Glomerular visceral epithelial cell (primary cell): ENCODE measurements around the gene CHAMP1.

Experiments used
- DNase-seq: peaks from one replicate; pipeline ENCODE4 v3.0.0-alpha.2; 2016; ENCODE audit errors: extremely low spot score

CHAMP1 gene

DNA sequence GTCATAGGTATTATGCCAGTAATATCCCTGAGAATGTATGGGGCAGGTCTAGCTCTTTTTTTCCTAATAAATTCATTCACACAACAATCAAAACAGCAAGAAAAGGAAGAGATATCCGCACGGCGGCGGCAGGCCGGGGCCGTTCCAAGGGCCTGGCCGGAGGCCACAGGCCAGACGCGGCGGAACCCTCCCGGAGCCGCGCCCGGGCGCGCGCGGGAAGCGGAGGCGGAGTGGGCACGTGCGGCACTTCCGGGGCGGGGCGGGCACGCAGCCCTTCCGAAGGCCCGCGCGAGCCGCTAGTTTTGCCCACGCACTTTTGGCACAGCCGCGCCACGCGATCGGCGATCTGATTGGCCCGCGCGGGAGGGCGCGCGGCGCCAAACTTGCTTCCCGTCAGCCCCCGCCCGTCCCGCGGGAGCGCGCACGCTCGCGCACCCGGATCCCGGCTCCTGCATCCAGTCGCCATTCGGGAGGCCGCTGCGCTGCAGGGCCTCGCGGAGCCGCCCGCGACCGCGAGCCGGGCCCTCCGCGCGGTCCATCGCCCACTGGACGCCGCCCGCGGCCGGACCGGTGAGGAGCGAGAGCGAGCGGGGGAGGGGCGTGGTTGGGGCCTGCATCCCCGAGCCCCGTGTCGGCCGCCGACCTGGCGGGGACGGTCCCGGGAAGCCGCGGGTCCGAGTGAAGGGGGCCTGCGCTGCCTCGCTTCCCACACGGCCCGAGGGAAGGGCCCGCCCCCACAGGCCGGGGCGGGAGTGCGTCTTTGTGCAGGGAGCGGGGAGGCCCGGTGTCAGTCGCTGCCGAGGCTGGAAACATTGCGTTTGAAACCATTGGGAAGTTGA lies at the start of gene CHAMP1:
CHAMP1 (plus strand) TSS at position 430 of the 839 bp plus-strand sequence. CDS start 9,340 bp downstream, outside the sequence.
- peak; percentile 97 for DNase-seq

DNA sequence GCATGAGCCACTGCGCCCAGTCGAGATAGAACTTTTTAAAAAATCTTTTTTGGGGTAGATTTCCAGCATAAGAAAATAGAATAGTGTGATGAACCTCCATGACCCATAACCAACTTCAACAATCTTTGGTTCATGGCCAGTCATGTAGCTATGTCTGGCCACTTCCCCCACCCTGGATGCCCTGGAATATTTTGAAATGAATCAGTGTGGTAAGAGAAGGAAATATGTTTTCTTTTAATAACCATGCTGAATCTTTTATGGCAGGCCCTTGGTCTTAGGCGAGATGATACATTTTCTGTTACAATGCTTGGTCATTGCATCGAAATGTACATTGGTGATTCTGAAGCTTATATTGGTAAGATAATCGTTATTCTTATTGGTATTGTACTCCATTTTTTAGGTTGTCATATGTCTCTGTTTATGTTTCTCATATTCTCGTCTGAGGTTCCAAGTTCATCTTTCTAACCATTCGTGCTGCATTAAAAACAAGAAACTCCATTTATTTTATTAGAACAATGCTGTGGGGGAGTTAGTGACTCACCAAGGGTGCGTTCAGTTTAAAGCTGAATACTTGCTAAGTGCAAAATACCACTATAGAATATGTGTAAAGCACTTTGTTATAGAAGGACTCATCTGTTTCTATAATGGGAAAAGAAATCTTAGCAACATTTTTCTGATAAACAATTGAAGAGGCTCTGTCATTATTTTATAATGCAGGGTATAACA lies 49.3 kb upstream of the CHAMP1 start:
- DNase-seq: no peak

DNA sequence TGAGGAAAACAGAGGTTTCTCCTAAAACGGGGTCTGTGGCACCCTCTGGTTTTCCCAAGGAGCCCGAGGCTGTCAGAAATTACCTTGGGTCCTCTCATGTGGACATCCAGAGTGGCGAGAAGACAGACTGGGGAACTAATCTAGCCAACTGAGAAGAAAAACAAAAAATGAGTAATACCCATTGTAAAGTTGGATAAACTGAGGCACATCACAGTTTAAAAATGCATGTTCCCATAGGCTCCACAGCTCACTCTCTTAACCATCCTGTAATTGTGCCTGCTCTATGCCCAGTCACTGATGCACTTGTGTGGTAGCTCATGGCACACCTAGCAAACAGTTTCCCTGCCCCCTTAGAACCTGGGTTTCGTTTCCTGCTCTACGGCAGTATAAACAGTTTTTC lies 48.1 kb upstream of the CHAMP1 start:
- no peak for DNase-seq

GRCh38 chr13:114268344-114269280 lies 45.7 kb upstream of the CHAMP1 start:
- no peak for DNase-seq

DNA sequence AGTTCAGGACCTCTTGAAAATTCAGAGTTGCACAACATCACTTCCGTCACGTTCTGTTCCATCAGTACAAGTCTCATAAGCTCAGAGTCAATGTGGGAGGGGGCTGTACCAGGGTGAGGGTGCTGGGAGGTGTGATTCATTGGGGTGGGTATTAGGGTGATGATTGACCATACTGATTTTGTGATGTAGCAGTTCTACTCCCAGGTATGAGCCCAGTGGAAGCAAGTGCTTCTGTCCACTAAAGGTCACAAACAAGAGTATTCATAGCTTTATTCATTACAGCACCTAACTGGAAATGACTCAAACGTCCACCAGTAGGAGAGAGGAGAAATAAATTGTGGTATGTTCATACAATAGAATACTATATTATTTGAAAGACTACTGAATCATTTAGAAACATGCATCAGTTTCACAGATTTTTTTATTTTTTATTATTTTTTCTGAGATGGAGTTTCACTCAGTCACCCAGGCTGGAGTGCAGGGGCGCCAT lies 45.0 kb upstream of the CHAMP1 start:
- no peak for DNase-seq

- no peak for DNase-seq
These were observed 41.3 kb upstream of the CHAMP1 start for GRCh38 chr13:114272977-114273376.

- no peak for DNase-seq
These were observed 39.0 kb upstream of the CHAMP1 start for GRCh38 chr13:114275304-114275703.

- no peak for DNase-seq
These were observed 35.2 kb upstream of the CHAMP1 start for GRCh38 chr13:114279146-114279545.

- no peak for DNase-seq
These were observed 34.4 kb upstream of the CHAMP1 start for GRCh38 chr13:114279758-114280355.

DNA sequence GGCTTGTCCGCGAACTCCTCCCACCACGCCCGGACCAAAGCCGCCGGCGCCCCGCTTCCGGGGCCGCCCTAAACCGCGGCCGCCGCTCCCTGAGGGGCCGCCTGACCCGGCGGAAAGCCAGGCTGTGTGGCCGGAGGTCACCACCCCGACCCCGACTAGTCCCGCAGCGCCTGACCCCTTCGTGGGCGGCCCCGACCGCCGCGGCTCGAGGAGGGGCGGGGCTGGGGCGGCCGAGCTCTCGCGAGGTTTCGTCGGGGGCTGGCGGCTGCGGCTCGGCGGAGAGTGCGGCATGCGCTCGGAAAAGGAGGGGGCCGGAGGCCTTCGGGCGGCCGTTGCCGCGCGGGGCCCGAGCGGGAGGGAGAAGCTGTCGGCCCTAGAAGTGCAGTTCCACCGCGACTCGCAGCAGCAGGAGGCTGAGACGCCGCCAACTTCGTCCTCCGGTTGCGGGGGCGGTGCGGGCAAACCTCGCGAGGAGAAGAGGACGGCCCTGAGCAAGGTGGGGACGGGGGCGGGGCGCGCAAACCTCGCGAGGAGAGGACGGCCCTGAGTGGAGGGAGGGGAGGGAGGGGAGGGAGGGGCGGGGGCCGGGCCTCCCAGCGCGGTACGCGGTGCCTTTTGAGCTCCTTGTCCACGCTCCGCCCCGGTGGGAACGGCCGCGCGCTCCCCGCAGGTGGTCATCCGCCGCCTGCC lies 32.8 kb upstream of the CHAMP1 start, which contains the start of gene UPF3A:
UPF3A (plus strand) TSS at position 251 of the 690 bp plus-strand sequence; CDS start at position 290, 39 bp downstream.
- peak; percentile 96 for DNase-seq

GRCh38 chr13:114282041-114282670 lies 32.1 kb upstream of the CHAMP1 start:
- DNase-seq: no peak

DNA sequence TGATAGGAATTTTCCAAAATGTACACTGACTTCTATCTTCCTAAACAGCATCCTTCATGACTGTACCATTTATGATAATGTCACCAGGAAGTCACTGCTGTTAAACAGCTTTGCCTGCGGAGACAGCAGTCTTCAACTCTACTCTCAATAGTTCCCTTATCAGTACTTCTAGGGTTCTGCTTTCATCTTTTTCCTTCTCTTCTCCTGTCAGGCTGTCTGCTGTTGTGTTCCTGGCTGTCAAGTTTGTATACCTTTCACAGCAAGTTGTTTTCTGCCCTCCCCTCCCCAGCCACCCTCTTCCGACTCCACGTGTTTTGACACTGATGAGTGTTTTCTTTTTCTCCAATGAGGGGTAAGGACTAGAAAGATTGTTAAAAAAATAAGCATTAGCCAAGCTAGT lies 30.7 kb upstream of the CHAMP1 start:
- no peak for DNase-seq

- no peak for DNase-seq
These were observed 29.6 kb upstream of the CHAMP1 start for GRCh38 chr13:114284680-114285079.

DNA sequence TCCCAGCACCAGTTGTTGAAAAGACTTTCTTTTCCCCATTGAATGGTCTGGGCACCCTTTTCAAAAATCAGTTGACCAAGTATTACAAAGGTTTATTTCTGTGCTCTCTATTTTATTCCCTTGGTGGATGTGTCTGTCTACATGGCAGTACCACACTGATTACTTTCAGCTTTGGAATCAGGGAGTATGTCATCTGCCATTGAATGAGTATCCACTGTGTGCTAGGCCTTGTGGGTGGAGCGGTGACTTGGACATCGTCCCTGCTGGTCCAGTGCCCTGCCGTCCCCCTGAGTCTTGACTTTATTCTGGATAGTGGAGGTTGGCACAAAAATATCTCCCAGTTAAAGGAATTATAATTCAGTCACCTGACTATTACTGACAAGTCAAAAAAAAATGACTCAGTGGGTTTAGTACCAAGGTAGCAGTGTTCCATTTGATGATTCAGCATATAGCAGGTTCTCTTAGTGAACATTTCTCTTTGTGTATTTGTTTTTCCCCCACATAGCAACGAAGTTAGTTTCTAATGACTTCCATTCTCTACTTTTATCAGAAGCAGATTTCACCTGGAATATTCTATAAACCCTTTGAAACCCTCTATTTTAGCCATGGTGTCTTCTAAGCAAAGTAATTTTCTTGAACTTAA lies 29.0 kb upstream of the CHAMP1 start:
- DNase-seq: peak; percentile 31

- peak; percentile 78 for DNase-seq
These were observed 27.5 kb upstream of the CHAMP1 start for GRCh38 chr13:114286808-114287207.

DNA sequence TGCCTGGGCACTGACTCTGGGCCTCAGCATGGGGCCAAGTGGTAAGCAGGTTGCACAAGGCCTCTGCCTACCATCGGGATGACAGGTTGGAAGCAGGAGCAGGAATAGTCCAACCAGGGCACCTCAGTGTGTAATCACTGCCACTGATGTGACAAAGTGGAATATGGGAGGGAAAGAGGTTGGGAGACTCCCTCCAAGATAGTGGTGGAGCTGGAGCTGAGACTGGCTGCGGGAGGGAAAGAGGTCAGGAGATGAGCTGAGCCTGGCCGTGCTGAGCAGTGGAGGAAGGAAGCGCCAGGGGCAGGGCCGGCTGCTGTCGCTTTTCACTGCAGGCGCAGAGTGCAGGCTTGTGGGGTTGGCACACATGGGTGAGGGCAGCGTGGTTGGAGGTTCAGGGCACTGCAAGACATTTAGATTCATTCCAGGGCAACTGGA lies 26.1 kb upstream of the CHAMP1 start:
- DNase-seq: no peak

- no peak for DNase-seq
These were observed 17.9 kb upstream of the CHAMP1 start for GRCh38 chr13:114296448-114296847.

- DNase-seq: no peak
These were observed 17.4 kb upstream of the CHAMP1 start for GRCh38 chr13:114296902-114297301.

- no peak for DNase-seq
These were observed 15.4 kb upstream of the CHAMP1 start for GRCh38 chr13:114298866-114299265.
